NCI-H446 treated with DMSO at 0.1 percent for 48 hours (cell line): ENCODE measurements around the gene NPR3.

Experiments
- DNase-seq: peaks from one replicate; lab custom pipeline; 2025; lab: John Stamatoyannopoulos, UW

NPR3 gene, protein sequence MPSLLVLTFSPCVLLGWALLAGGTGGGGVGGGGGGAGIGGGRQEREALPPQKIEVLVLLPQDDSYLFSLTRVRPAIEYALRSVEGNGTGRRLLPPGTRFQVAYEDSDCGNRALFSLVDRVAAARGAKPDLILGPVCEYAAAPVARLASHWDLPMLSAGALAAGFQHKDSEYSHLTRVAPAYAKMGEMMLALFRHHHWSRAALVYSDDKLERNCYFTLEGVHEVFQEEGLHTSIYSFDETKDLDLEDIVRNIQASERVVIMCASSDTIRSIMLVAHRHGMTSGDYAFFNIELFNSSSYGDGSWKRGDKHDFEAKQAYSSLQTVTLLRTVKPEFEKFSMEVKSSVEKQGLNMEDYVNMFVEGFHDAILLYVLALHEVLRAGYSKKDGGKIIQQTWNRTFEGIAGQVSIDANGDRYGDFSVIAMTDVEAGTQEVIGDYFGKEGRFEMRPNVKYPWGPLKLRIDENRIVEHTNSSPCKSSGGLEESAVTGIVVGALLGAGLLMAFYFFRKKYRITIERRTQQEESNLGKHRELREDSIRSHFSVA

DNA sequence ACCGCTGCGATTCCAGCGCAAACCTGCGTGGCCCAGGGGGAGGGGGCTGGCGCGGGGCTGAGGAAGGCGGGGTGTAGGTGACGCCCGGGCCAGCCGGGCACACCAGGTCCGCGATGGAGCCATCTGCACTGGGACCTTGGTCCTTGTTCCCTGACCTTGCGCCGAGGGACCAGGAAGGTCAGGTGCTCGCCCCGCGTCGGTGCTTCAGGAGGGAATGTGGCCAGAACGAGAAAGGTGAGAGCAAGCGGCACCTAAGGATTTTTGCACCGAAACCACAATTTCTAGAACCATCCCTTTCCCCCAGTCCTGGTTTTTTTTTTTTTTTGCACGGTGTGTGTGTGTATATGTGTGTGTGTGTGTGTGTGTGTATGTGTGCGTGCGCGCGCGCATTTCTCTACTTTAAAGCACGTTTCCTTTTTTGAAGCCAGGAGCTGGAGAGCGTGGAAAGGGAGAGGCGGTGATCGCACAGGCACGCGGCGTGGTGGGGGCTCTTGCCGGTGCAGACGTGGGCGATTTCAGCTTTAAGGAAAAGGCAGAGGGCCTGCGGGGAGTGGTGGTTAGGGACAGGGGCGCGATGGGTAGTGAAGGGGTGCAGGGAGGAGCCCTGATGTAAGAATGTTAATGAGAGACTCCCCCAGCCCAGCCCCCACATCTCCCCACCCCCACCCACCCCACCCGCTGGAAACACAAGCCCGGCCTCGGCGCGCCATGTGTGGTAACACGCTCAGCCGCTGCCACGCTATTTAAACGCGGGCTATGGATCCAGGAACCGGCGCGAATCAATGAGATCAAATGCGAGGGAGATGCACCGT lies at the start of gene NPR3:
TSS of gene NPR3 (plus strand) at position 772 of the 812 bp plus-strand sequence. CDS start 456 bp downstream, outside the sequence.
- no peak for DNase-seq

DNA sequence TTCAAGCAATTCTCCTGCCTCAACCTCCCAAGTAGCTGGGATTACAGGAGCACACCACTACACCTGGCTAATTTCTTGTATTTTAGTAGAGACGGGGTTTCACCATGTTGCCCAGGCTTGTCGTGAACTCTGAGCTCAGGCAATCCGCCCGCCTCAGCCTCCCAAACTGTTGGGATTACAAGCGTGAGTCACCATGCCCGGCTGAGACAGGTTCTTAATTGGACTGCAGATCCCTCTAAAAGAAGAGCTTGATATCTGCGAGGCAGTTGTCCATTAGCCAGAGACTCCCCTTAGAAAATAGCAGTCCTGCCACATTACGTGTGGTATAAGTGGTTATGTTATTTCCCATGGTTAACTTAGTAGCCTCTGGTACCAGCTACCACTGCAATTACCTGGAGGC lies 46.6 kb upstream of the NPR3 start:
- DNase-seq, result no peak

DNA sequence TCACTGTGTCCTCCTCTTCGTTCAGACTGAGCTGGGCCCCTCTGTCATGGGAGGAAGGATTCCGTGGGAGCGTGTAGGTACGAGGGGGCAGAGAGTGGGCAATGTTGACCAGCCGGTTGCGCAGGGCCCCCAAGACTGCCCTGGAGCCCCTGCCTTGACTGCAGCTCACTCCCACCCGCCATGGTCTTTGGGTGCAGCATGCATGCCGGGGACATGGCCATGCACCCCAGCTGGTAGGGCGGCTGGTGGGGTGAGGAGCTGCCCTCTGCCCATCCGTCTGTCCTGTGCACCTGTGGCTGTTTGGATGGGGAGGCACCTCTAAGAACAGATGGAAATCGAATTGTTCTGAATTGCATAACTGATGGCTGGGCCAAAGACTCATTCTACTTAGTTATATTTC lies 42.6 kb upstream of the NPR3 start:
- no peak for DNase-seq

DNA sequence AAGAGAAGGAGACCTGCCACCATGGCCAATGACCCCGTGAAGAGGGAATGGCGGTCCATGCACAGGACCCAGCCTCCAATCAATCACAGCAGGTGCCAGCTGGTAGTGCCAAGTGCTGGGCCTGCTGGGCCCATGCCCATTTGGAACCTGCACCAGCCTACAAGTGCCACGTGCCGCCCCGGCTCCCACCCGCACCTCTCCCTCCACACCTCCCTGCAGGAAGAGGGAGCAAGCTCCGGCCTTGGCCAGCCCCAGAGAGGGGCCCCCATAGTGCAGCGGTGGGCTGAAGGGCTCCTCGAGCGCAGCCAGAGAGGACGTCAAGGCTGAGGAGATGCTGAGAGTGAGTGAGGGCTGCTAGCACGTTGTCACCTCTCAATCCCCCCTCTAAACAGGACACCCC lies 37.8 kb upstream of the NPR3 start:
- no peak for DNase-seq

DNA sequence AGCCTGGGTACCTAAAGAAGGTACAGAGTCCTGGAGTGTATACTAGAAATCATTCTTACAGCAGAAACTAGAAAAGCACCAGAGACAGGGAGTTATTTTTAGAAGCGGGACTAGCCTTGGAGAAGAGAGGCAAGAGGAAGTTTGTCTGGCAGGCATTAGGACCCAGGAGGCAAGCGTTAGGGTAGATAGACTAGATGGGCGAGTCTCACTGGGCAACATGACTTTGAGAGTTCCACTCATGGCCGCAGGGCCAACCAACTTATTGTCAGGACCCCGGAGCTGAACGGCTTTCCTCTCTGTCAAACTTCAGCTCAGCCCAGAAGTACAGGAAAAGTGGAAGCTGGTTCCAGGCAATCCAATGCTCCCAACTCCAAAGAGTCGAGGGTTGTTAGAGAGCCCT lies 34.1 kb upstream of the NPR3 start:
- no peak for DNase-seq

DNA sequence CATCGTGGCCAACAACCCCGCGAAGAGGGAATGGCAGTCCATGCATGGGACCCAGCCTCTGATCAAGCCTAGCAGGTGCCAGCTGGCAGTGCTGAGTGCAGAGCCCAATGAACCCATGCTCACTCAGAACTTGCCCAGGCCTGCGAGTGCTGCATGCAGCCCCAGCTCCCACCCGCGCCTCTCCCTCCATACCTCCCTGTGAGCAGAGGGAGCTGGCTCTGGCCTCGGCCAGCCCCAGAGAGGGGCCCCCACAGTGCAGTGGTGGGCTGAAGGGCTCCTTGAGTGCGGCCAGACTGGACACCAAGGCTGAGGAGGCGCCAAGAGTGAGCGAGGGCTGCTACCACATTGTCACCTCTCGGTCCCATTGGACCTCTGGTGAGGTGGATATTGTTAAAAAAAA lies 32.6 kb upstream of the NPR3 start:
- DNase-seq, result no peak

DNA sequence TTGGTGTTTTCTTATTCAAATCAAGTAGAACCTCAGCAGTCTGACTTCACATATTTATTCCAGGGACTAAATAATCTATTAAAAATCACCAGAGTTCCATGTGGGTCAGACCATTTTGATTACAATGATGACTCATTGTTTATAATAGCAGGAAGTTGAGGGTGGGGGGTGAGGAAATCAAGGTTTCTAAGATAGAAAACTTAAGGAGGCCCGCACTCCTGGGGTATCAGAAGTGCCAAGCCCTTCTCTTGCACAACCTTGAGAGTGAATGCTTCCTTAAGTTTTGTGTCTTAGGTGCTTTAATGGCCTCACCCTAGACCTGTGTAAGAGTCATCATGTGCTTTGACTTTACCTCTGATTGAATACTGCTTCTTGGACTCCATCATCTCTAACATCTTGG lies 31.9 kb upstream of the NPR3 start:
- DNase-seq, result no peak

DNA sequence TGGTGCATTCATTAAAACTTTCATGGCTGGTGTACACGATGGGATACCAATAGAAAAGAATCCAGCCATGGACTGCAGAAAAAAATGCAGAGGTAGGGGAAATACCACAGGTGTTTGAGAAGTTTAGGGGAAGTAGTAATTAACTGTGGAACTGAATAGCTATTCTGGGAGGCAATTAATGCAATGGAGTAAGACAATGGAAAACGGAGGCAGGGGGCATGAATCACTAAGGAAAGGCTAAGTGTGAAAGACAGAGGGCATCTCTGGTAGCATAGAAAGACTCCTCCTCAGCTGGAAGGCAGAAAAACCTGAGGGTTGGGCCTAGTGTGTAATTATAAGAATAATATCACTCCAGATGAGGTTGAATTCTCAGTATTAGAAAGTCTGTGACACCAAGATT lies 30.9 kb upstream of the NPR3 start:
- no peak for DNase-seq

DNA sequence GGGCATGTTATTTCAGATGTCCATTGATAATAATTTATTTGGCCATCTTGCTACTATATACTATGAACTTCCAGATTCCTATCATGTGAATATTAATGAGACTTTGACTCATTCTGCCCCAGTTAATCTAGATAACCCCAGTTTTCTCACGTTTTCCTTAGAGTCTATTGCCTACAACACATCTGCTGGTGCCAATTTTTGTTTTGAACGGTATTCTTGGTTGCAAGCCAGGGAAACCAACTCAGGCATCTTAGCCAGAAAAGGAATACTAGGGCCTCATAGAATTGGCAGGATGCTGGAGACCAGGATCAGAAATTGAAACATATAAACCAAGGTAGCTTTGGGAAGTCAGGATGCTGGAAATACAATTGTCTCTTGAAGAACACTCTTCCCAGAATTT lies 28.0 kb upstream of the NPR3 start:
- DNase-seq, result peak; percentile 13

DNA sequence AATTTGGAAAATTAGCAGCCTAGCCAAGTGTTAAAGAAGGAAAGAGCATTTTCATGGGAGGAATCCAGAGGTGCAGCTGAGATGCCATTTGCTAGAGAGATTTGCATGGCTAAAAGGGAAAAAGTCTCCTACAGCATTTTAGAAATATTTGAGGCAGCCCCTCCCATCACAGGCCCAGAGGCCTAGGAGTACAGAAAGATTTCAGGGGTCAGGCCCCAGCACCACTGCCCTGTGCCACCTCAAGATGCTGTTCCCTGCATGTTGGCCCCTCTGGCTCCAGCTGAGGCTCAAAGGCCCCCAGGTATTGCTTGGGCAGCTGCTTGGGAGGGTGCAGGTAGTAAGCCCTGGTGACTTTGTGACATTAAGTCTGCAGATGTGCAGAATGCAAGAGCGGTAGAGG lies 26.9 kb upstream of the NPR3 start:
- no peak for DNase-seq

DNA sequence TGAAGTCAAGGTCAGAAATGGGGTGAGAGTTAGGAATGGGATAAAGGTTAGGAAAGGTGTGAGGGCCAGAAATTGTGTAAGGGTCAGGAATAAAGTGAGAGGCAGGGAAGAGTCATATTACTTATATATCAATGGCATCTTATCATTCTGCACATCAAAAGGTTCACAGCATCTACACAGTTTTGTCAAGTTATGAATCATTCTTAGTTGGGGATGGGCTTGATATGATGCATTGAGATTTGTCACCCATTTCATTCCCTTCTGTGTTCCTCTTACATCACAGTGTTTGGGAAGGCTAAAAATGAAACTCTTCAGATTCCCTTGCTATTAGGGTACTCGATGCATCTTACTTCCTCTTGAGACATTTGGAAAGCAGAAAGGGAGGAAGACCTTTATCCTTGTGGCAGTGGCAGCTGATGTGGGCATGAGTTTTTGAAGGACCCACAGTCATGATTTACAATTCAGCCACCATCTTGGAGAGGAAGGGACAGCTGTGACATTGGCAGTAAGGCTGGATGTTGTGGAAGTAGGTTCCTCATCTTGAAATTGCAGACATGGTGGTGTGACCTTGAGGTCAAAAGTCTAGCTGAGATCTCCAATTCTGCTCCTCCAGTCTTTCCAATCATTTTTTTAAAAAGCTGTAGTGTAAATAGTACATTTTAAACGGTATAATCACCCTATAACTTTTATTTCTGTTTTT lies 24.2 kb upstream of the NPR3 start:
- no peak for DNase-seq

DNA sequence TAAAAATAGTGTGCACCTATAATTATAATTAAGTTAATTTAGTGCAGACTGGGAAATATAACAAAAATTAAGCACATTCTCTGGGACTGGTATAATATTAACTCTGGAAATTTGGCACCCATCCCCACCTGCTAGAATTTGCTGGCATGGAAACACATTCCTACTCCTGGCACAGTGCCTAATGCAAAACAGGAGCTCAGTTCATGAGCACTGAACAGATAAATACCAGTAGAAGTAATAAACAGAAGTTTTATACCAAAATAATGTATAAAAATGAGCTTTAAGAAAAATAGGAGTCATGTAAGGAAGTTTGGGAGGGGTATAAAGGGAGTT lies 23.7 kb upstream of the NPR3 start:
- DNase-seq, result peak; percentile 49

DNA sequence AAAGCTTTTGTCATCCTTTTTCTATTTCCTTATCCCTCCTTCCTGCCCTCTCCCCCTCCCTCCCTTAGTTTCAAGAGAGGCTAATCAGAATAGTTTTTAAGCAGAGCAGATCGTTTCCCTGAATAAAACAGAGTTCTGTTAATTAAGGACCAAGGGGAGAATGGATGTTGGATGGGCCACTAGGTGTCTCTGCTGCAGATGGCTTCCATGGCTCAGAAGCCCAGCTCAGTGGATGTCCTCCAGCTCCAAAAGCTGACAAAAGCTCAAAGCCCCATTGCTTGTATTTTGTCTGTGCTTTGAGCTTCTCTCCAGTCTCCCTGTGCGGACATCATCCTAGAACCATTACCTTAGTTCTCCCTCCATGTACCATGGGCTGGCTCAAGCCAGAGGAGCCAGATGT lies 21.0 kb upstream of the NPR3 start:
- no peak for DNase-seq

DNA sequence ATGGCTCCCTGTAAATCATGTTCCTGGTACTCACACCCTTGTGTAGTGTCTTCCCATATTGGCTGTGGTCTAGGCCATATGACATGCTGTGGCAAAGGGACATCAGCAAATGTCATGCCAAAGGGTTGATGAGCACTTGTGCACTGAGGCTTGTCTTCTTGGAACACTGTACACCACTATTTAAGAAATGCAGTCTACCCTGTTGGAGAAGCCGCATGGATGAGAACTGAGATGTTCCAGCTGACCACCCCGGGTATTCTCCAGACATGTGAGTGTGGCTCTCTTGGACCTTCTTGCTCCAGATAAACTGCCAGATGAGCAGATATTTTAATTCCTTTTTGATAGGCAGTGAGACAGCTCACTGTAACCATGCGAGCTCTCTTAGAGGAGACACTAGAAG lies 20.5 kb upstream of the NPR3 start:
- DNase-seq, result no peak

DNA sequence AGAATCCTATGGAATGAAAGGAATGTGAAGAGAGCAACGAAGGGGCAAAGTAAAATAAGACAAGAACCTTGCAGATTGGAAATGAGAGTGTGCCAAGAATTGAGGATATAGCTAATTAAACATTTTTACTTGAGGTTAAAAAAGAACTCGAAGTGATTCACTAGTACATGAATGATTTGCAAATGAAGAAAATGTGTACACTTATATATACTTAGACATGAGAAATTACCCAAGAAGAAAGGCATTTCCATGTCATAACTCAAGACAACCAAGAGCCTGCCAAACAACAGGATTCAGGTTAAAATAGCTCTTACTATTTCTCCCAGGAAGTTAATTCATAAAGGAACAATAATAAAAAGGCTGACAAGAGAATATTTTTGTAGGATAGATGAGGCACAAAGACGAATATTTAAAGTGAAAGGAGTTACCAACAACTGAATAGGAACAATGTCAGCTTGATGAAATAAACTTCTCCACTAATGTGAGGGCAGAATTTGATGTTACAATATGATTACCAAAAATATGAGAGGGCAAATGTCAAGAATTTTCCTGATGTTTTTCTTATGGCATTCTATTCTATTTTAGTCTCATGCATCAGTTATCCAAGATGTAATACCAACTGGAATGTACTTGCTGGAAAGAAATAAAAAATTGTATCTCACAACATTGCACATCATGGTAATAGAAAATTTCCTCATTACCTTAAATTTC lies 18.9 kb upstream of the NPR3 start:
- DNase-seq, result no peak

DNA sequence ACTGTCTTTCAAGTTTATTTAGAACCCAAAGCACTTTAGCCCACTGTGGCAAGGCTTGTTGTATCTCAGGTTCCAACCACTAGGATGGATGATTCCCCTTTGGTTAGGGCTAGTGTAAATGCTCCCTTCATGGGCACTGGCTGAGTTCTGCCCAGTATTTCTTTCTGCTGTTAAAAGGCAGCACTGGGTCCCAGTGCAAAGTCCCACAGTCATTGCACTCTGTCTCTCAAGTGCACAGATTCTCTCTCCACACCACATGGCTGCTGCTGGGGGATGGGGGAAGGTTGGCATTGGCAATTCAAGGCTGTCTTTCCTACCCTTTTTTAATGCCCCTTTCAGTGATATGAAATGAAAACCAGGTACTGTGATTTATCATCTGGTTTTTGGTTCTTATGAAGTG lies 7.2 kb upstream of the NPR3 start:
- no peak for DNase-seq

DNA sequence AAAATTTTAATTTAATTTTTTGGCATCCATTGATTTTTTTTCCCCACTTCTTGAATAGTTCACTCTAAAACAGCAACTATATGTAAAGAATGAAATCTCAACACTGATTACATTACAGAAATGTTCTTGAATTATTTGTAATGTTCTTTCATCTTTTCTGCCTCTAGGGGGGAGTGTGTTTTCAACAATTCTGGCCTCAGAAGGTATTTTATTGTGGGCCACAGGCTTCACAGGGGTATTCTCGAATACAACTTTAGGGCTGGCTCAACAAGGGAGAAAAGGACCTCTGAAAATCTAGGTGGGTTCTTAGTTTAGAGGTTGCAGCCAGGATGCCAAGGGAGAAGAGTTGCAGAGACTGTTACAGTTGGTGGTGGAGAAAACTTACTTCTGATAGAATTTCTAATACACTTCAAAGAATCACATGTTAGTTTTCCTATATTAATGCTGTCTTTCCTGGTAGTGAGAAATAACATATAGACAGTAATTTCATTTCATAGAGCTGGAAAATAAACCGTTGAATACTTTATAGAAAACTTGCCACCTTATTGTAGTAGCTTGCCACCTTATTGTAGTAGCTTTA lies 3.6 kb upstream of the NPR3 start:
- DNase-seq, result no peak

DNA sequence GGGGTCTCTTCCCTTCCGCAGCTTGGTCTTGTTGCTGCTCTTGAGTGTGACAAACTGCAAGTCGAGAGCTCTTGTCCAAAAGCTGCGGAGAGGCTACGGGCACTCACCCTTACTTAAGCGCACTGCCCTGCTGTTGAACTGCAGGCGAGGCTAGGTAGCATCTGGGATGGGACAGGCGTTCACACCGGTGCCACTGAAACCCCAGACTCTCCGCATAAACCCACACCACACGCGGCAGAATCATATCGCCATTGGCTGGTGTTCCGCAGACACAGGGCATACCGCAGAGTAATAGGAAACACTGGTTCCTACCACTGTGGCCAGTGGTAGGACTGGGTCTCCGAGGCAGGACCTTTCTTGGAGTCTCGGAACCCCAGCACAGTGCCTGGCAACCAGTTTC lies 2.2 kb upstream of the NPR3 start:
- DNase-seq, result no peak

DNA sequence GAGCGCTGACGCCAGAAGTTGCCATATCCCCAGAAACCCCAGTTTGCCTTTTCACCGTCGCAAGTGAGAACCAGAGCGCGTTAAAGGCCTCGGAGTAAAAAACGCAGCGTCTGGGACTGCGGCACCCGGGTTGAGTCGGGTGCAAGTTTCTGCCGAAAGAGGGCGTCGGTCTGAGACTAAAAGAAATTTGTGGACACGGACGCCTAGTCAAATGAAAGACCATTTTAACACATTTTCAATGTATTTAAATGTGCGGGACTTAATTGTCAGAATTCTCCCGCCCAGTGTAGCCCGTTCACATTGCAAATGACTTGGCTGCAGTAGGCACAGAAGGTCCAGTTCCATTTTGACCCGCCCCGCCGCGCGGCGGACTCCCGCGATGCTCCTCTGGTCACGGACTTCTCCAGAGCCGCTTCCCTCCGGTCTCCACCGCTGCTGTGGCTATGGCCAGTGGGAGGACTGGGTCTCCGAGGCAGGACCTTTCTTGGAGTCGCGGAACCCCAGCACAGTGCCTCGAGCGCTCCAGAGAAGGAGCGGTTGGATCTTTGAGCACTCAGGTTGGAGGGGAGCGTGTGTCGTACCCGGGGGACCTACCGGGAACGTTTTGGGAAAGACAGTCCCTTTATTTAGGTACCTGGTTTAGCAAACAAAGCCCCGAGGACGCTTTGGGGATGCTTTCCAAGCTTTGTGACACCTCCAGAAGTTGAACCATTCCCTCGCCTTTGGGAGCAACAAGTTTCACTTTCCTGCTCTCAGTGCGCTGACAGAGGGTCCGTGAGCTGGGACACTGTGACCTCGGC lies 1.2 kb upstream of the NPR3 start:
- DNase-seq, result peak; percentile 23

DNA sequence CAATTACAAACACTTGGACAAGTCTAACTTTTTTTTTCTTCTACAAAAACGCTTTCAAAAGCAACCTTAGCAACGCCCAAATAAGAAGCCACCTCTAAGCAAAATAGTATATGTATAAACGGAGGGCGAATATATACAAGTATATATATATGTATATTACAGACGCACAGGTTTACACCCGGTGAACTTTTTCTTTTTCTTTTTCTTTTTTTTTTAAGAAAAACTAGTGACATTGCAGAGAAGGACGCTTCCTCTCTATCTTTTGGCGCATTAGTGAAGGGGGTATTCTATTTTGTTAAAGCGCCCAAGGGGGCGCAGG lies 200 bp downstream of the NPR3 start:
- no peak for DNase-seq
